Liver (tissue), 9 donors: ENCODE measurements around the gene ULK4. TPM values are rescaled to one million over a fixed set of nuclear protein-coding genes. Genes with fewer than 3 reads are reported as not detected.
"Not testable (repeated sequence)": the region's sequence is repeated elsewhere in the genome, so short reads cannot be mapped to it uniquely, and the experiment has no call there.

Experiments used
- DNase-seq: peaks from one replicate; pipeline ENCODE4 v3.0.0-alpha.2; 2017; ENCODE audit warnings: low spot score
- H3K27ac ChIP-seq, 2 donors: one replicate each; pipeline ENCODE4 v1.7.0; 2013; ENCODE audit warnings: inconsistent platforms in 2 of 2, low read length in 2 of 2, control low read depth in 1 of 2, low read depth in 1 of 2, mild to moderate bottlenecking in 1 of 2
- H3K27me3 ChIP-seq, 4 donors: one replicate each; pipeline versions ENCODE4 v1.6.1 to v1.7.0; 2013; ENCODE audit warnings: low read length in 3 of 4, inconsistent platforms in 1 of 4, mild to moderate bottlenecking in 1 of 4, moderate library complexity in 1 of 4; ENCODE audit not compliant: control insufficient read depth in 4 of 4, insufficient read depth in 4 of 4
- H3K36me3 ChIP-seq, 4 donors: one replicate each; pipeline versions ENCODE4 v1.6.1 to v1.7.0; 2013; ENCODE audit warnings: low read length in 3 of 4, mild to moderate bottlenecking in 3 of 4, low read depth in 1 of 4, moderate library complexity in 1 of 4; ENCODE audit not compliant: control insufficient read depth in 4 of 4, insufficient read depth in 3 of 4
- H3K4me1 ChIP-seq, 4 donors: one replicate each; pipeline versions ENCODE4 v1.6.1 to v1.7.0; 2013; ENCODE audit warnings: low read length in 3 of 4, mild to moderate bottlenecking in 3 of 4, moderate library complexity in 1 of 4; ENCODE audit not compliant: control insufficient read depth in 4 of 4, insufficient read depth in 4 of 4
- H3K4me3 ChIP-seq, 3 donors: one replicate each; pipeline versions ENCODE4 v1.6.1 to v1.7.0; 2013; ENCODE audit warnings: low read length in 3 of 3, control low read depth in 1 of 3, low read depth in 1 of 3, mild to moderate bottlenecking in 1 of 3
- H3K9ac ChIP-seq, 2 donors: one replicate each; pipeline ENCODE4 v1.7.0; 2013; ENCODE audit warnings: low read length in 2 of 2, mild to moderate bottlenecking in 2 of 2, moderate library complexity in 2 of 2, control low read depth in 1 of 2, low read depth in 1 of 2
- H3K9me3 ChIP-seq, 4 donors: one replicate each; pipeline versions ENCODE4 v1.6.1 to v1.7.0; 2013; ENCODE audit warnings: low read length in 3 of 4; ENCODE audit not compliant: control insufficient read depth in 4 of 4
- EGR1 ChIP-seq, 2 donors: IDR thresholded peaks; 2 replicates each; pipeline ENCODE4 v1.6.1; 2016 to 2018; ENCODE audit warnings: antibody characterized with exemption in 2 of 2, low read depth in 2 of 2
- FOXA1 ChIP-seq: IDR thresholded peaks from 2 replicates; pipeline ENCODE4 v1.6.1; 2016; ENCODE audit warnings: antibody characterized with exemption
- FOXA2 ChIP-seq: IDR thresholded peaks from 2 replicates; pipeline ENCODE4 v1.6.1; 2016; ENCODE audit warnings: antibody characterized with exemption
- GABPA ChIP-seq, 2 donors: IDR thresholded peaks in 1 of 2; conservative IDR thresholded peaks in 1 of 2; 2 replicates each; pipeline ENCODE4 v1.6.1; 2016; ENCODE audit warnings: antibody characterized with exemption in 2 of 2, mild to moderate bottlenecking in 1 of 2, moderate library complexity in 1 of 2
- HNF4A ChIP-seq, 2 donors: conservative IDR thresholded peaks; 2 replicates each; pipeline ENCODE4 v1.6.1; 2016; ENCODE audit warnings: antibody characterized with exemption in 2 of 2, mild to moderate bottlenecking in 2 of 2
- HNF4G ChIP-seq: IDR thresholded peaks from 2 replicates; pipeline ENCODE4 v1.6.1; 2016; ENCODE audit warnings: antibody characterized with exemption
- JUND ChIP-seq, 2 donors: IDR thresholded peaks; 2 replicates each; pipeline ENCODE4 v1.6.1; 2016; ENCODE audit warnings: antibody characterized with exemption in 2 of 2
- NR2F2 ChIP-seq: IDR thresholded peaks from 2 replicates; pipeline ENCODE4 v1.6.1; 2016; ENCODE audit warnings: antibody characterized with exemption
- RAD21 ChIP-seq, 2 donors: IDR thresholded peaks; 2 replicates each; pipeline ENCODE4 v1.6.1; 2016; ENCODE audit warnings: antibody characterized with exemption in 2 of 2, mild to moderate bottlenecking in 2 of 2
- RXRA ChIP-seq, 2 donors: IDR thresholded peaks; 2 replicates each; pipeline ENCODE4 v1.6.1; 2017 to 2018; ENCODE audit warnings: antibody characterized with exemption in 2 of 2, mild to moderate bottlenecking in 1 of 2
- SP1 ChIP-seq: IDR thresholded peaks from 2 replicates; pipeline ENCODE4 v1.6.1; 2018; ENCODE audit warnings: antibody characterized with exemption, mild to moderate bottlenecking
- YY1 ChIP-seq: IDR thresholded peaks from 2 replicates; pipeline ENCODE4 v1.6.1; 2016; ENCODE audit warnings: antibody characterized with exemption, mild to moderate bottlenecking
- WGBS: extraction: QIAGEN DNeasy Blood & Tissue Kit; methylation state at CpG from one replicate; pipeline ENCODE4 v1.1.7; 2013; 5-methylcytosine and 5-hydroxymethylcytosine counted together
- polyA plus RNA-seq, 2 donors: library from polyadenylated mRNA; stranded (reverse) in 1 of 2; unstranded in 1 of 2; fragments of 200-250 nt in 1 of 2; fragments of >200 nt in 1 of 2; fragmentation: Nextera tagmentation in 1 of 2; extraction: Ambion mirVana in 1 of 2; gene quantifications; one replicate each; pipeline versions ENCODE4 v1.2.1 to v1.2.3, GENCODE V29; 2013 to 2015
- total RNA-seq, 2 donors: library from RNA; depleted of rRNA; stranded (reverse); fragments of >200 nt; gene quantifications; one replicate each; pipeline ENCODE4 v1.2.3, GENCODE V29; 2014
- TF ChIP-seq, protein P1 (sequence below): IDR thresholded peaks from 2 replicates; pipeline ENCODE4 v1.6.1; 2016; ENCODE audit warnings: antibody characterized with exemption, mild to moderate bottlenecking
- TF ChIP-seq, protein P2 (sequence below): fragments of 150-350 bp; IDR thresholded peaks from 2 replicates; pipeline ENCODE4 v1.5.1; 2017; ENCODE audit warnings: improper control_type of control experiment, low read depth, low read length; ENCODE audit not compliant: missing input control
- TF ChIP-seq, protein P3 (sequence below): IDR thresholded peaks from 2 replicates; pipeline ENCODE4 v1.6.1; 2016; ENCODE audit warnings: antibody characterized with exemption
- TF ChIP-seq, protein P4 (sequence below): IDR thresholded peaks from 2 replicates; pipeline ENCODE4 v1.6.1; 2016; ENCODE audit warnings: antibody characterized with exemption
- donor health status: healthy.
- donor health status: healthy.
- donor health status: healthy.
- donor health status: healthy.
- donor health status: healthy.

The ULK4 gene
- total and polyA plus RNA-seq, 4 donors: 1.1 to 11.5 (median 3.2) TPM

DNA sequence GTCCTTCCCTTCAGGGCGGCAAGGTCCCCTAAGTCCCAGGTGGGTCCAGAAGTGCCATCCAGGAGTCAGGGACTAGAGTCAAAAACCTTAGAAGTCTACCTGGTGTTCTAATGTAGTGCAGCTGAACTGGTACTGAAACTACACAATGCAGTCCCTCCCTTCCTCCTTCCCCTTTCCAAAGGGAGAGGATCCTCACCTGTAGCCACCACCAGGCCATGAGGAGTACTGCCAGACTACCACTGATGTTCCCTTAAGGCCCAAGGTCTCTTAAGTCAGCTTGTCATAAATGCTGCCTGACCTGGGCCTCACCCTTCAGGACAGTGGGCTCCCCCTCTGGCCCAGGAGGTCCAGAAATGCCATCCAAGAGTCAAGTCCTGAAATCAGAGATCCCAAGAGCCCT is 98.9 kb downstream of the ULK4 start (continued):
- TF ChIP-seq, protein P1, sequence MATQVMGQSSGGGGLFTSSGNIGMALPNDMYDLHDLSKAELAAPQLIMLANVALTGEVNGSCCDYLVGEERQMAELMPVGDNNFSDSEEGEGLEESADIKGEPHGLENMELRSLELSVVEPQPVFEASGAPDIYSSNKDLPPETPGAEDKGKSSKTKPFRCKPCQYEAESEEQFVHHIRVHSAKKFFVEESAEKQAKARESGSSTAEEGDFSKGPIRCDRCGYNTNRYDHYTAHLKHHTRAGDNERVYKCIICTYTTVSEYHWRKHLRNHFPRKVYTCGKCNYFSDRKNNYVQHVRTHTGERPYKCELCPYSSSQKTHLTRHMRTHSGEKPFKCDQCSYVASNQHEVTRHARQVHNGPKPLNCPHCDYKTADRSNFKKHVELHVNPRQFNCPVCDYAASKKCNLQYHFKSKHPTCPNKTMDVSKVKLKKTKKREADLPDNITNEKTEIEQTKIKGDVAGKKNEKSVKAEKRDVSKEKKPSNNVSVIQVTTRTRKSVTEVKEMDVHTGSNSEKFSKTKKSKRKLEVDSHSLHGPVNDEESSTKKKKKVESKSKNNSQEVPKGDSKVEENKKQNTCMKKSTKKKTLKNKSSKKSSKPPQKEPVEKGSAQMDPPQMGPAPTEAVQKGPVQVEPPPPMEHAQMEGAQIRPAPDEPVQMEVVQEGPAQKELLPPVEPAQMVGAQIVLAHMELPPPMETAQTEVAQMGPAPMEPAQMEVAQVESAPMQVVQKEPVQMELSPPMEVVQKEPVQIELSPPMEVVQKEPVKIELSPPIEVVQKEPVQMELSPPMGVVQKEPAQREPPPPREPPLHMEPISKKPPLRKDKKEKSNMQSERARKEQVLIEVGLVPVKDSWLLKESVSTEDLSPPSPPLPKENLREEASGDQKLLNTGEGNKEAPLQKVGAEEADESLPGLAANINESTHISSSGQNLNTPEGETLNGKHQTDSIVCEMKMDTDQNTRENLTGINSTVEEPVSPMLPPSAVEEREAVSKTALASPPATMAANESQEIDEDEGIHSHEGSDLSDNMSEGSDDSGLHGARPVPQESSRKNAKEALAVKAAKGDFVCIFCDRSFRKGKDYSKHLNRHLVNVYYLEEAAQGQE: no peak
- no peak for TF ChIP-seq HNF4G
- no peak for TF ChIP-seq FOXA2
- no peak for TF ChIP-seq YY1

DNA sequence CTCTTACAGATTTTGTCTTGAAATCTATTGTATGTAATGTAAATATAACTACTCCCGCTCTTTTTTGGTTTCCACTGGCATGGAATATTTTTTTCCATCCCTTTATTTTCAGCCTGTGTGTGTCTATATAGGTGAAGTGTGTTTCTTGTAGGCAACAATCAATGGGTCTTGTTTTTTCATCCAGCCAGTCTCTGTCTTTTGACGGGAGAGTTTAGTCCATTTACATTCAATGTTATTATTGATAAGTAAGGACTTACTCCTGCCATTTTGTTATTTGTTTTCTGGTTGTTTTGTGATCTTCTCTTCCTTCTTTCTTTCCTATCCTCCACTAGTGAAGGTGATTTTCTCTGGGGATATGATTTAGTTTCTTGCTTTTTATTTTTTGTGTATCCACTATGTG is 101.4 kb downstream of the ULK4 start:
- WGBS: 98% methylated on average over 2 of the region's 2 CpGs
- not testable (repeated sequence) for H3K4me1 ChIP-seq, H3K9me3 ChIP-seq, H3K9ac ChIP-seq, H3K4me3 ChIP-seq, DNase-seq, H3K36me3 ChIP-seq, H3K27ac ChIP-seq, H3K27me3 ChIP-seq

DNA sequence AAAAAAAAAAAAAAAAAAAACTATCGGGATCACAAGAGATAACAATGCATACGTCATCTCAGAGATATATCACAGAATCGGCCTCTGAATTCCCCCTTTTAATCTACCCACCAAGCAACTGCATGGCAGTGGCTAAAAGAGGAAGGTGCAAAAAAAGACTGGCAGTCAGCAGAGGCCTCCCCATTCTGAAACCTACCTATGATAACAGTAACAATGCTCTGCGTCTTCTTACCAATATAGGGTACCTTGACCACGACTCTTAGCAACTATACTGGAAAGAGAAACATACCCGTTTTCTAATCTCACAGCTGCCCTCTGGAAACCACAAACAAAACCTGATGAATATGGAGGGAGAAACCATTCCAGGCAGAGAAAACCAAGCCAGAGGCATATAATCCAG is 106.9 kb downstream of the ULK4 start:
- 95% methylated on average over 6 of the region's 6 CpGs for WGBS
- TF ChIP-seq JUND (IDR thresholded peaks at IDR 0.05): no peak
- TF ChIP-seq EGR1 (IDR thresholded peaks at IDR 0.05; ENCODE audit: low read depth in 2 of 2): no peak
- TF ChIP-seq FOXA1: no peak
- no peak for TF ChIP-seq RAD21 (IDR thresholded peaks at IDR 0.05)
- no peak for TF ChIP-seq GABPA (IDR thresholded peaks at IDR 0.05 in 1 of 2, conservative IDR thresholded peaks at IDR 0.05 in 1 of 2)
- no peak overlapping the region for H3K4me3 ChIP-seq

DNA sequence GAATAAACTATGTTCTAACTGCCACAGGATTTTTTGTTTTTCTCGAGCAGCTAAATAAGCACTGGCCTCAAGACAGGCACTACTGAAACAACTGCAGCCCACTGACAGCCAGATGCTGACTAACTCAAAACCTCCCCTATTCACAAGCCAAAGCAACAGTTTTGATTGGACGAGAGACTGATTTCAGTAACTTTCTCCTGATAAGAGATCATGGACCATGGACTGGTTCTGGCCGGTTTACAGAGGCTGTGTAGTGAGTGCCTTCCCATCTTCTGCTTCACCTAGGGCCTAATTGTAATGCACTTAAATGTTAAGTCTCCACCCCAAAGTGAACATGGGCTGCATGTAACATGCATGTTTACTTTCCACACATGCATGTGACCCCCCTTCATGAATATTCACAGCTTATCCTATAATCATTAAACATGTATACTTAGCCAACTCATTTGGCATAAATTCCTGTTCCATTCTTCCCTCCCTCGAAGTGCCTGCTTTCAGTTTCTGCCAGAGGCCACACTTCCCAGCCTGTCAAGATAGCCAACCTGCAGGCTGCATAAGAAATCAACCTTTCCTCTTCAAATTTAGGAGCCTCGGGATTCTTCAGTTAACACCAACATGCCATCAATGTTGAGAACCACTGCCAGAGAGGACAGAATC is 108.2 kb downstream of the ULK4 start:
- no peak for DNase-seq
- Histone ChIP-seq H3K27me3 (no peaks in the 10 kb centered on the region), H3K4me3 (no peak overlapping the region), H3K4me1 (no peaks in the 10 kb centered on the region), H3K36me3 (no peaks in the 10 kb centered on the region), H3K9me3 (no peaks in the 10 kb centered on the region), H3K9ac (no peak overlapping the region), H3K27ac (no peak overlapping the region)
- 85% methylated on average over 5 of the region's 5 CpGs for WGBS
- TF ChIP-seq SP1: no peak
- TF ChIP-seq, protein P2, sequence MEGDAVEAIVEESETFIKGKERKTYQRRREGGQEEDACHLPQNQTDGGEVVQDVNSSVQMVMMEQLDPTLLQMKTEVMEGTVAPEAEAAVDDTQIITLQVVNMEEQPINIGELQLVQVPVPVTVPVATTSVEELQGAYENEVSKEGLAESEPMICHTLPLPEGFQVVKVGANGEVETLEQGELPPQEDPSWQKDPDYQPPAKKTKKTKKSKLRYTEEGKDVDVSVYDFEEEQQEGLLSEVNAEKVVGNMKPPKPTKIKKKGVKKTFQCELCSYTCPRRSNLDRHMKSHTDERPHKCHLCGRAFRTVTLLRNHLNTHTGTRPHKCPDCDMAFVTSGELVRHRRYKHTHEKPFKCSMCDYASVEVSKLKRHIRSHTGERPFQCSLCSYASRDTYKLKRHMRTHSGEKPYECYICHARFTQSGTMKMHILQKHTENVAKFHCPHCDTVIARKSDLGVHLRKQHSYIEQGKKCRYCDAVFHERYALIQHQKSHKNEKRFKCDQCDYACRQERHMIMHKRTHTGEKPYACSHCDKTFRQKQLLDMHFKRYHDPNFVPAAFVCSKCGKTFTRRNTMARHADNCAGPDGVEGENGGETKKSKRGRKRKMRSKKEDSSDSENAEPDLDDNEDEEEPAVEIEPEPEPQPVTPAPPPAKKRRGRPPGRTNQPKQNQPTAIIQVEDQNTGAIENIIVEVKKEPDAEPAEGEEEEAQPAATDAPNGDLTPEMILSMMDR: no peak
- TF ChIP-seq, protein P3, sequence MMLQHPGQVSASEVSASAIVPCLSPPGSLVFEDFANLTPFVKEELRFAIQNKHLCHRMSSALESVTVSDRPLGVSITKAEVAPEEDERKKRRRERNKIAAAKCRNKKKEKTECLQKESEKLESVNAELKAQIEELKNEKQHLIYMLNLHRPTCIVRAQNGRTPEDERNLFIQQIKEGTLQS: no peak
- no peak for TF ChIP-seq RAD21 (IDR thresholded peaks at IDR 0.05)
- TF ChIP-seq NR2F2: no peak
- no peak for TF ChIP-seq YY1
- no peak for TF ChIP-seq GABPA (IDR thresholded peaks at IDR 0.05 in 1 of 2, conservative IDR thresholded peaks at IDR 0.05 in 1 of 2)
- TF ChIP-seq HNF4A (conservative IDR thresholded peaks at IDR 0.05): no peak
- no peak for TF ChIP-seq RXRA (IDR thresholded peaks at IDR 0.05)
- TF ChIP-seq, protein P4, sequence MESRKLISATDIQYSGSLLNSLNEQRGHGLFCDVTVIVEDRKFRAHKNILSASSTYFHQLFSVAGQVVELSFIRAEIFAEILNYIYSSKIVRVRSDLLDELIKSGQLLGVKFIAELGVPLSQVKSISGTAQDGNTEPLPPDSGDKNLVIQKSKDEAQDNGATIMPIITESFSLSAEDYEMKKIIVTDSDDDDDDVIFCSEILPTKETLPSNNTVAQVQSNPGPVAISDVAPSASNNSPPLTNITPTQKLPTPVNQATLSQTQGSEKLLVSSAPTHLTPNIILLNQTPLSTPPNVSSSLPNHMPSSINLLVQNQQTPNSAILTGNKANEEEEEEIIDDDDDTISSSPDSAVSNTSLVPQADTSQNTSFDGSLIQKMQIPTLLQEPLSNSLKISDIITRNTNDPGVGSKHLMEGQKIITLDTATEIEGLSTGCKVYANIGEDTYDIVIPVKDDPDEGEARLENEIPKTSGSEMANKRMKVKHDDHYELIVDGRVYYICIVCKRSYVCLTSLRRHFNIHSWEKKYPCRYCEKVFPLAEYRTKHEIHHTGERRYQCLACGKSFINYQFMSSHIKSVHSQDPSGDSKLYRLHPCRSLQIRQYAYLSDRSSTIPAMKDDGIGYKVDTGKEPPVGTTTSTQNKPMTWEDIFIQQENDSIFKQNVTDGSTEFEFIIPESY: no peak

More for the DNA sequence above, 106.9 kb downstream of the ULK4 start:
- Histone ChIP-seq H3K27ac (no peak overlapping the region), H3K4me1 (no peaks in the 10 kb centered on the region), H3K9me3 (no peaks in the 10 kb centered on the region), H3K36me3 (no peaks in the 10 kb centered on the region), H3K27me3 (no peaks in the 10 kb centered on the region), H3K9ac (no peak overlapping the region)
- no peak for DNase-seq
